Activated CD8-positive, alpha-beta memory T cell treated with anti-CD3 and anti-CD28 coated beads, Interleukin-2, amount 50 U/mL, for 24 hours (primary cell): Measurements from ENCODE around the gene ZC3H4.
"Not testable (repeated sequence)": the region's sequence is repeated elsewhere in the genome, so short reads cannot be mapped to it uniquely, and the experiment has no call there.

Source experiments
- DNase-seq: peaks from one replicate; pipeline ENCODE4 v3.0.0-alpha.2; 2020; ENCODE audit errors: extremely low read depth

ZC3H4 gene

DNA sequence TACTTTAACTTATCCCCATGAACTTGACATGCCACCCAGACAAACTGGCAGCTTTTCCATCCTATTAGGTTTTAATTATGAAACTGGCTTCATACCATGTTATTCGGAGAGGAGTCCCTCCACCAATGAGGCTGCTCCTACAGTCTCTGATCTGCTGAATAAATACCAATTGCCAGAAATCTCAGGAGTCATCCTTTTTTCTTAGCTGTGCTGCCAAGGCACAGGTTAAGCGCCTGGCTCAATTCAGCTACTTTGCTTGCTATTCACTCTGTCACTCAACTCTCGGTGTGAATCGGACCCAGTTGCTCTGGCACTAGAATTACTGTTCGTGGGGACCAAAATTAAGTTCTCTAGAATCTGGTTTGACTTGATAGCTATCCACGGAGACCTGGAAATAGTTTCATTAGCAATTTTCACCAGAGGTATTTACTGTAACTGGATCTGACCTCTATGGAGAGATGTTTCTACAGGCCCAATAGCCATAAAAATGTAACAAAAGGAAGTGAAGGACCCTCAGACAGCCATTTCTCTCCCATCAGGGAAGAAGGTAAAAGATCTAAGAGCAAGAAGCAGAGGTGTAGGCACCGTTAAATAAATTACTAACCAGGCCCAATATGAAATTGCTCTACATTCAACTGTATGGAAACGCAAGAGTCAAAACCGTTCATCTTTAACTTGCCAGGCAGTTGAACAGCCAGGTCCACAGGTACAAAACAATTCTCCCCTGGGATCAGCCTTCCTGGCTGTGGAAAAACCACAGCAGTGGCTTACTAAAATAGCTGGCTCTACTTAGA, 5.4 kb downstream of the ZC3H4 start:
- no peak for DNase-seq

- peak; percentile 23 for DNase-seq
These were observed 6.2 kb downstream of the ZC3H4 start for GRCh38 chr19:47107202-47107952.

- no peak for DNase-seq
These were observed 6.8 kb downstream of the ZC3H4 start for GRCh38 chr19:47106821-47107201.

DNA sequence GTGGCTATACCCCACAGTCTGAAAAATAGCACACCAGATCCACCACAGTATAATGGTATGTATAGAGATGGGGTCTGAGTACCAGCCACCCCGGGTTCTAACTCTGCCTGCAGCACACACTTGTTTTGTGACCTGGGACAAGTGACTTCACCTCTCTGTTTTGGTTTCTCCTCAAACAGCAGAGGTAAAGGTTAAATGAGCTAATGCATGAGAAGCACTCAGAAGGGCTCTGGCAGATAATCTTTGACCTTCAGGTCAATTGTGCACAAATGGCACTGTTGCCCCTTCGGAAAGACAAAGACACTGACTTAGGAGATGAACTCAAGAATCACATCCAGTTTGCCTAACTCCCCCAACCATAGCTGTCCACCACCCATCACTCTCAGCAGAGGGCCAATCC, 7.7 kb downstream of the ZC3H4 start:
- DNase-seq, result no peak

GRCh38 chr19:47104680-47105079, 8.9 kb downstream of the ZC3H4 start:
- no peak for DNase-seq

GRCh38 chr19:47102346-47103060, 11.1 kb downstream of the ZC3H4 start:
- DNase-seq, result no peak

DNA sequence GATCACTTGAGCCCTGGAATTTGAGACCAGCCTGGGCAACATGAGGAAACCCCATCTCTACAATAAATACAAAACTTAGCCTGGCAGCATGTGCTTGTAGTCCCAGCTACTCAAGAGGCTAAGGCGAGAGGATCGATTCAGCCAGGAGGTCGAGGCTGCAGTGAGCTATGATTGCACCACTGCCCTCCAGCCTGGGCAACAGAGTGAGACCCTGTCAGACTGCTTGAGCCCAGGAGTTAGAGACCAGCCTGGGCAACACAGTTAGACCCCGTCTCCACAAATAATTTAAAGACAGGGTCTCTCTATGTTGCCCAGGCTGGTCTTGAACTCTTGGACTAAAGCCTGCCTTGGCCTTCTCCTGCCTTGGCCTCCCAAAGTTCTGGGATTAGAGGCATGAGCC, 12.5 kb downstream of the ZC3H4 start:
- not testable (repeated sequence) for DNase-seq

DNA sequence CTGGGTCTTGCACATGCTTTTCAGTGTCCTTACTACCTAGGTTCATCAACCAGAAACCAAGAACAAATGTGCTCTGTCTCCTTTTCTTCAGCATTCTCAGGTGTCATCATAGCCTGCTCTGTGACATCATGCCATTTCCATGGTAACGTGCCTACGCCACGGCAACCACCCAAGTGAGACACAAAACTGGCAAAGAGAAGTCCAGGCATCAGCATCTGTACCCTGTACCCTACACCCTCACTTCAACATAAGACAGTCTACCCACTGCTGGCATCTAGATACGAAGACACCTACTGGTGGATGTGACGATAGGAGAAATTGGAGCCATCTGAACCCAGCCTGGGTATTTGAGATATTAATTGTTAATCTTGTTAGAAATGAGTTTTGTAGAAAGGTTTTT, 13.3 kb downstream of the ZC3H4 start:
- no peak for DNase-seq

DNA sequence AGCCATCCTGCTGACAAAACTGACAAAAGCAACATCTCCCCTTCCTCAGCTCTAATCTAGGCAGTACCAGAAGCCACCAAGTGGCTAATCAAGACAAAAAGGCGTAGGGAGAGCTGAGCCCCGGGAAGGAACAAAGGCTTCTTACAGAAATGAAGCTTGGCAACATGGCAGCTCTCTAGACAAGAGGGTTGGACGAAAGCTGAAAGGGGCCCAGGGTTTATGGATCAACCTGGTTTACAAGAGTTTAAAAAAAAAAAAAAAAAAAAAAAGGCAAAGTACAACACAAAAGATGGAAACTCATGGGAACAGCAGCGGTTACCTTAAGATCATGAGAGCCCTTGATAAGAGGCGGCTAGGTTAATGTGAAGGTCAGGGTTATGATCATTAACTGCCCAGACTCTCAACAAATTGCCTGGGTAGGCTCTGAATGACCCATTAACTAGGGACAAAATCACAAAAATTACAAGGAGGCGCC, 14.0 kb downstream of the ZC3H4 start:
- no peak for DNase-seq

GRCh38 chr19:47098608-47099007, 15.0 kb downstream of the ZC3H4 start:
- DNase-seq, result no peak

DNA sequence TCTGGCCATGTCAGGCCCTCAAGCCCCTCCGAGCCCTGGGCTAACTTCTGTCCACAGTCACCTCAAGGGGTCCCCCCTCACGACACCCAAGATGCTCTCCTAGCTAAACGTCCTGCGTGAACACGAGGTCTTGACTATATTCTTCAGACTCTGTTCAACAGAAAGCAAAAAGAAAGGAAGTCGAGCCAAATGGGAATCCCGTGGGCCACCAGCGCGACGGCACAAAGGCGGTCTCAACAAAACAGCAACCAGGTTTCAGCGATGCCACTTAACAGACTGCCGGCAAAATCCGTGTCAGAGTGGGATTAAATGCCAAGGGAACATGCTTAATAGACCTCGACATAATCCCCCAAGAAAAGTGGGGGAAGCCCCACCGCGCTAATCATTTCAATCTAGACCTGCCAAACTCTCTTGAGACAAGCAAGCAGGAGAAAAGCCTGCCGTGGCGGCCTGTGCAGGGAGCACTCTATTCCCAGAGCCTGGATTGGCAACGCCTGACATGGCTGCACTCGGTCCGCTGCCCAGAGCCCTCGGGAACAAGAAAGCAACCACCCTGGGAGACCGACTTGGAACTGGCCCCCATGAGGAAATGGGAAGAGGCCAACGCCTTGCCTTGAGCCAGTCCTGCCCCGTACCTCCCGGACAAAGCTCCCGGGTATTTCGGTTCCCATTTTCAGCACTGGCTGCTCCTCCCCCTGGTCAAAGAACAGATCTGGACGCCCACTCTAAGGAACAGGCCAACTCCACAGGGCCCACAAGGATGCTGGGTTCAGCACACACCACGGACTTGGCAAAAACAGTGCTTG, 16.0 kb downstream of the ZC3H4 start:
- no peak for DNase-seq

DNA sequence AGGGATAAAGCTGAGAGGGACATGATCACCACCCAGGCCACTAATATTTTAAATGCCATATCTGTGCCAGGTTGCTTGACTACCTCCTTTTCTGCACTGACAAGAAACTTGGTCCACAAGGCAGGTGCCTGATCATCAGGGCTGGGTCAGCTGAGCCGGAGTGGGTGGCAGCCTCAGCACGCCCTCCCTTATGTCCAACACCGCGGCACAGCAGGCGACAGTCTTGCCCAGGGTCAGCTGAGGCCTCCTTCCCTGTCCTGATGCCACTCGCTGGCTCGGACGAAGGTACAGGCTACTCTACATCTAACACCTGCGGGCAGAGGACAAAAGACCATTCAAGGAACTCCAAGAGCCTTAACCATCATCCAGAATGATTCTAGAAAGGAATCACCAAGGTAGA, 16.9 kb downstream of the ZC3H4 start:
- DNase-seq, result no peak

DNA sequence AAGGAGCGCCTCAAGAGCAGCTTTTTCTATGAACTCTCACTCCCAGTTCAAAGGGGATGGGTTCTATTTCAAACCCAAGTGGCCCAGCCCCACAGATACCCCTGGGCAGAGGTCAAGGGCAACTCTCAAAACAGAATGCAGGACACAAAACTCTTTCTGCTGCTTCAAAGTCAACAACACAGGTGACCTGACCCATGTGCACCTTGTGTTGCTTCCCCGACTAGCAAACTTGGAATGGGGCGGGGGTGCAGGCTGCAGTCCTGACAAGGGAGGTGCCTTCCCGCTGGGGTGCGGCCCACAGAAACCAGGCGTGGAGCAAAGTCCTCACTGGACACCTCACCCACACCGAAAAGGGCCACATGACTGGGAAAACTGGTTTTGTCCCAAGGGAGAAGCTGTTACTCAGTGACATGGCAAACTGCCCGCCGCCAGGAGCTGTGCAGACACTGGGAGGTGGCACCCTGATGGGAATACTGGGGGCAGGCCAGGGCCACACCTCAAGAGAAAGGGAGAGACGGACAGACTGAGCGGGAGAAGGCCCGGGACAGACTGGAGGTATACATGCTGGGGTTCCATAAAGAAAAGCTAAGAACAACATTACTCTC, 17.4 kb downstream of the ZC3H4 start:
- no peak for DNase-seq

GRCh38 chr19:47095476-47096099, 18.0 kb downstream of the ZC3H4 start:
- DNase-seq, result no peak

DNA sequence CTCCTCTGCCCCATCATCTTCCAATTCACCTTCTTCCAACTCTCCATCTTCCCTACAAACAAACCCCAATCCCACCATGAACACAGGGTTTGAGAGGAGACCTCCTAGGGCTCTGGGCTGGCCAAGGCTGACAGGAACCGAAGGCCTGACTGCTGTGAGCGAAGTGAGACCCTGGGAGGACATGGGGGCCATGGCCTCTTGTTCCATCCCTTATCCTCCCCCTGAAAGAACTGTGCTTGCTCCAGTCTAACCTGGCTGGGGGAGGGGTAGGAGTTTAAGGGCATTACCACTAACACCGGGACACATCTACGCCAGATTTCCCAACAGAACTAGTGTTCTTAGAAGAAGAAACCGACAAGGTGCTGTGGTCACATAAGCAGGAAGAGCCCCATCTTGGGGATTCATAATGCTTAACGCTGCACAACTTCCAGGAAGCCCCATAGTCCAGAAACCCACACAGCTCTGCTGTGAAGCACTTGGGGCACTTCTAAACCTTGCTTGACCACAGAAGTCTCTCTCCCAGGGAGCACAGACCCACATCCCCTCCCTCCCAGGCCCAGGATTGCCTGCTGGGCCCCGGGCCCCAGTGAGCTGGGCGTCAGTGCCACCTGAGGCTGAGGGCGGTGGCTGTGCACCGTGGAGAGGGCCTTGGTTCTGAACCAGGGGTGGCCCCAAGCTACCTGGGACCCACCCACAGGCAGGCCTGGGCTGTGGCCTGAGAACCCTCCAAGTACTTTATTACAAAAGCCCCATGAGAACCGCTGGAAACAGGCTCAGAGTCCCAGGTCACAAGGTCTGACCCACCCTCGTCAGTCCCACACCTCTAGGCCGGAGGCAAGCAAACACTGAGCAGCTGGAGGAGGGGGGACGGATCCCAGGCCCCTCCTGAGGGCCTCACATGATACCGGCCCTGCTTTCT, 18.8 kb downstream of the ZC3H4 start:
- DNase-seq, result no peak

- no peak for DNase-seq
These were observed 19.7 kb downstream of the ZC3H4 start for GRCh38 chr19:47093841-47094240.

- no peak for DNase-seq
These were observed 20.3 kb downstream of the ZC3H4 start for GRCh38 chr19:47093254-47093653.

DNA sequence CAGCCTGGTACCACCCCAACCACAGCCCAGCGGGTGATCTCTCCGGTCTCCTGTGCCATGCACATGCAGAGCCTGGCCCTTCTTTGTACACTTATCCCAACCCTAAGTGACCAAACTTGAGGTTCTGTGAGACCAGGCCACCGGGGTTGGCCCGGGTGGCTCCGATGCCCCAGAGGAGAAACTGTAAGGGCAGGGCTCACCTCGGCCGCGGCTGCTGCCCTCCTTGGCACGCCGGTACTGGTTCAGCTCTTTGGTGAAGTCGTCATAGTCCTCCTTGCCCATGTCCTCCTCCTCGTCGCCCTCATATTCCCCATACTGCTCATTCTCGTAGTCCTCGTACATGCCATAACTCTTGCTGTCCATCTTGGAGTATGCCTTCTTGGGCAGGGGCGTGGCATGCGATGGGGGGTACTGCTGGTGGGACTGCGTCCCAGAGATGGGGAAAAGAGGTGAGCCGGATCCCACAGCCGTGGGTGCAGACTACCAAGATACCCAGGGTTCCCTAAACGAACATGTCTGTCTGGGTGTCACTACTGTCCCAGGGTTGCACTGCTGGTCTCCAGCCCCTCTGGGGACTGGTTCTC, 23.7 kb downstream of the ZC3H4 start:
- no peak for DNase-seq

DNA sequence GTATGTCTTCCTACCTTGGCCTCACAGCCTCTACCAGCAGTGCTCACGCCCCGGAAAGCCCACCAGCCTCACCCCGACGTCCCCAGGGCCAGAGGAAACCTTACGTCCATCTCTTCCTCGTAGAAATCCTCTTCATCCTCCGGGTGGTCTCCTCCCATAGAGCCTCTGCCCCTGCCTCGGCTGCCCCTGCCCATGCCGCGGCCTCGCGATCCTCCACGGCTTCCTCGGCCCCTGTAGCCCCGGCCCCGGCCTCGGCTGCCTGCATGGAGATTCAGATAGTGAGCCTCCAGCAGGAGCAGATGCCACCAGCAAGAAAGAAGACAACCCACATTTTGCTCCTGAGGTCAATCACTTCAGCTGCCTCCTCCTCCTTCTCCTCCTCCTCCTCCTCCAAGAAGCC, 27.3 kb downstream of the ZC3H4 start:
- DNase-seq, result no peak
